DMS 273 (cell line): ENCODE measurements around the gene HNRNPAB.
"Not testable (repeated sequence)": the region's sequence is repeated elsewhere in the genome, so short reads cannot be mapped to it uniquely, and the experiment has no call there.

ENCODE experiments used
- DNase-seq: peaks from one replicate; lab custom pipeline; 2025; ENCODE audit not compliant: unreplicated experiment; lab: John Stamatoyannopoulos, UW

The HNRNPAB gene

GRCh38 chr5:178196281-178196812, 8.0 kb upstream of the HNRNPAB start:
- no peak for DNase-seq

DNA sequence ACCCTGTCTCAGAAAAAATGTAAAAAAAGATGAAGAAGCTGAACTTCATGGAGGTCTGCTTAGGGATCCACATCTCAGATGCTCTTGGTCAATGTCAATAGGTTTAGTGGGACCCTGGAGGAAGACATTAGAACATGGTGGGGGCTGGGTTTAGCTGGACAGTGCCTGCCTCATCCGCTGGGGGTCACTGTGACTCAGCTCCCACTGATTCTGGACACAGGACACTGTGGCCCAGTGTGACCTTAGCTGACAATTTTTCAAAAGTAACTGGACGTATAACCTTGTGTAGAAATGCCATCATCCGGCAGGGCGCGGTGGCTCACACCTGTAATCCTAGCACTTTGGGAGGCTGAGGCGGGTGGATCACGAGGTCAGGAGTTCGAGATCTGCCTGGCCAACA, 7.3 kb upstream of the HNRNPAB start:
- DNase-seq: no peak

- DNase-seq: not testable (repeated sequence)
These were observed 6.2 kb upstream of the HNRNPAB start for GRCh38 chr5:178198151-178198550.

DNA sequence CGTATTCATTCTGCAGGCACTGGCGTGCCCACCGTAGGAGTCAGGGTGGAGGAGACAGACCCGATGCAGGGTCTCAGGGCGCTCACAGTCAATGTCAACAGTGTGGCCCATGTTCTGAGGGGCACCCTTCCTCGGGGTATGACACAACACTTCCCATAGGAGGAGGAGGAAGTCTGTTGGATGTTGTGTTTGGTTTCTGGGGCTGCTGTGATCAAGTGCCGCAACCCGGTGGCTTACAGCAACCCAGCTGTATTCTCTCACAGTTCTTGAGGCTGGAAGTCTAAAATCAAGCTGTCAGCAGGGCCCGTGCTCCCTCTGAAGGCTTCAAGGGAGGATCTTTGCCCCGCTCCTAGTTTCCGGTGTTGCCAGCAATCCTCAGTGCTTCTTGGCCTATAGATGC, 5.6 kb upstream of the HNRNPAB start:
- no peak for DNase-seq

DNA sequence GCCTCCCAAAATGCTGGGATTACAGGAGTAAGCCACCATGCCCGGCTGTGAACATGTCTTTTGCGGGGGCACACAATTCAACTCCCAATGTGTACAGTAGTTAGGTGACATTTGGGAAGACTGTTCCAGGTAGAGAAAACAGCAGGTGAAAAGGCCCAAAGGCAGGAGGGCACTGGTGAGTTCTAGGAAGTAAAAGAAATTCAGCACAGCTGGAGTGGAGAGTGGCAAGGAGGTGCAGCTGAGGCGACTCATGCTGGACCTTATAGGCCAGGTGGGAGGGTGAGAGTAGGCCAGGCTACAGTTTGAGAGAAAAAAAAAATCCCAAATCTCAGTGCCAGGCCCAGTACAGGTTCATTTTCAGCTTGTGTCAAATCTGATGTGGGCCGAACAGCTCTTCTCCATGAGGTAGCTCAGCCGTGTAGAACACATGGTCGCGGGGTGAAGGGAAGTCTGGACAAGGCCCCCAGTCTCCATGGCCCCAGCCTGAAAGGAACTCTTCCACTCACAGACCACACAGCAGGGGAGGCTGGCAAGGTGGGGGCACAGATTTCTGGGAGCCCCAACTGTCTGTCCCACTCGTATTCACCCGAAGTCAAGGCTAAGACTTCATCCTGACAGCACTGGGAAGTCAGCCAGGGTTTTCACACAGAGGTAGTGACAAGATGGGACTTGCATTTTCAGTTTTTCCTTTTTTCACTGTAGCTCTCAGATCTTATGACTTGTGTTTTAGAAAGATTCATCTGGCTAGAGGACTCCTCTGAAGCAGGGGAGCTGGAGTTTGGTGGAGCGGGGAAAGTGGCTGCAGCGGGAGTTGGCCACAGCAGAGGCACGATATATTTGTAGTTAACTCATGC, 4.5 kb upstream of the HNRNPAB start:
- peak; percentile 56 for DNase-seq

DNA sequence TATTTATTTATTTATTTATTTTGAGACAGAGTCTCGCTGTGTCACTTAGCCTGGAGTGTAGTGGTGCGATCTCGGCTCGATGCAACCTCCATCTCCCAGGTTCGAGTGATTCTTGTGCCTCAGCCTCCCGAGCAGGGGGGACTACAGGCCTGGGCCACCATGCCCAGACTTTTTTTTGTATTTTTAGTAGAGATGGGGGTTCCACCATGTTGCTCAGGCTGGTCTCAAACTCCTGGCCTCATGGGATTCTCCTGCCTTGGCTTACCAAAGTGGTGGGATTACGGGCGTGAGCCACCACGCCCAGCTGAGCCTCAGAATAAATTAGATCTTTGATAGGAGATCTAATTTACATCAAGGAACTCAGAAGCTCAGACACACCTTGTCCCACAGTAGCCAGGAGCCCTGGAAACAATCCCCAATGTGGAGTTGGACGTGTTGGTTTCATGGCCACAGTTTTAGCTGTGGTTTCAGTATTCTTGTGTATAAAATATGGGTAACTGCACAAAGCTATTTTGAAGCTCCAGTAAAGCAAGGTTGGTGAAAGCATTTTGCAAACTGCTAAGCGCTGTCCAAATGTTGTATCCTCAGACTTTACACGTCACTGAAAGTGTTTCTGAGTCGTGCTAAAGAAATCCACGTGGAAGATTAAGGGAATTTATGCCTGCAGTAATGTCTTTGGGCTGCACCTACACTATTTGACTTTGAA, 3.0 kb upstream of the HNRNPAB start:
- DNase-seq: no peak

GRCh38 chr5:178201927-178202235, 2.5 kb upstream of the HNRNPAB start:
- no peak for DNase-seq

- no peak for DNase-seq
These were observed 1.8 kb upstream of the HNRNPAB start for GRCh38 chr5:178202541-178202940.

DNA sequence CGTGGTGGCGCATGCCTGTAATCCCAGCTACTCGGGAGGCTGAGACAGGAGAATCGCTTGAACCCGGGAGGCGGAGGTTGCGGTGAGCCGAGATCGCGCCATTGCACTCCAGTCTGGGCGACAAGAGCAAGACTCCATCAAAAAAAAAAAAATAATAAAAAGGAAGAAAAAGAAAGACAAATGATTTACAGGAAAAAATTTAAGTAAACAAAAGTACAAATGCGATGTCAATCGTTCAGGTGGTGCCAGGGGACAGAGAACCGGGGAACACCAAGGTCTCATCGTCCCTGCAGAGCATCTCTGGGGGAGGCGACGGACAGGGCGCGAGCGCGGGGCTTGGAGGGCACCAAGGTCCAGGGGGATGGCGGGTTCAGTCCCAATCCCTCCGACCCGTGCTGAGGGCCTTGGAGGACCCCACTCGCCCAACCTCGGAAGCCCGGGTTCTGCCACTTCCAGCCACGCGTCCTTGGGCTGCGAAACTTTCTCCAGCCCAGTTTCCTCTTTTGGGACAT, 607 bp upstream of the HNRNPAB start:
- DNase-seq: no peak

DNA sequence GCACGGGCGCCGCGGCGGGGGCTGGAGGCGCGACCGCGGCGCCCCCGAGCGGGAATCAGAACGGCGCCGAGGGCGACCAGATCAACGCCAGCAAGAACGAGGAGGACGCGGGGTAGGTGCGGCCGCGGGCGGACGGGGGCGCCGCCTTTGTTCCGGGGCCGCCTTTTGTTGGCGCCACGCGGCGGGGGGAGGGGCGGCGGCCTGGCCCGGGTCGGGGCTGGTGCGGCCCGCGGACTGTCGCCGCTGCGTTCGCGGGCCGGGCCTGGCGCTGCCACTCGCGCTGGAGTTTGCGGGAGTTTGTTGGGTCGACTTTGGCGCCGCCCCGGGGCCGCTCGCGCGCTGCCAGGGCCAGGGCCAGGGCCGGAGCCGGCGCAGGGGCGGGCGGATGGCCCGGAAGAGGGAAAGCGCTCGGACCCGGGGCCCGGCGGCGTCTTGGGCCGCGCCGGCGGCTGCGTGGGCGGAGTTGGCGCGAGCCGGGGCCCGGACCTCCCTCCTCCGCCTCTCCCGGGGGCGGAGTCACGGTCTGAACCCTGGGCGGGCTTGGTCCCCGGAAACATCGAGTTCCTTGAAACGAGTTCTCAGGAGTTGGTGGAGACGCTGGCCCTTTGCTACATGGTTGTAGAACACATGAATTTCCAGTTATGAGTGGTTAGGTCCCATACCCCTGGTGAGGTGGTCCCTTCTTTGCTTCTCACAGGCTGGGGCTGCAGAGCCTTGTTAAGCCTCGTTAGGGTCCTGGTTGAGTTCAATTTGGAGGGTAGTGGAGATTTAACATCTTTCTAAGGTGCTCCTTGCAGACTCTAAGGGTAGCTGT, 809 bp downstream of the HNRNPAB start:
- DNase-seq: peak; percentile 90

- no peak for DNase-seq
These were observed 1.4 kb downstream of the HNRNPAB start for GRCh38 chr5:178205749-178206047.

DNA sequence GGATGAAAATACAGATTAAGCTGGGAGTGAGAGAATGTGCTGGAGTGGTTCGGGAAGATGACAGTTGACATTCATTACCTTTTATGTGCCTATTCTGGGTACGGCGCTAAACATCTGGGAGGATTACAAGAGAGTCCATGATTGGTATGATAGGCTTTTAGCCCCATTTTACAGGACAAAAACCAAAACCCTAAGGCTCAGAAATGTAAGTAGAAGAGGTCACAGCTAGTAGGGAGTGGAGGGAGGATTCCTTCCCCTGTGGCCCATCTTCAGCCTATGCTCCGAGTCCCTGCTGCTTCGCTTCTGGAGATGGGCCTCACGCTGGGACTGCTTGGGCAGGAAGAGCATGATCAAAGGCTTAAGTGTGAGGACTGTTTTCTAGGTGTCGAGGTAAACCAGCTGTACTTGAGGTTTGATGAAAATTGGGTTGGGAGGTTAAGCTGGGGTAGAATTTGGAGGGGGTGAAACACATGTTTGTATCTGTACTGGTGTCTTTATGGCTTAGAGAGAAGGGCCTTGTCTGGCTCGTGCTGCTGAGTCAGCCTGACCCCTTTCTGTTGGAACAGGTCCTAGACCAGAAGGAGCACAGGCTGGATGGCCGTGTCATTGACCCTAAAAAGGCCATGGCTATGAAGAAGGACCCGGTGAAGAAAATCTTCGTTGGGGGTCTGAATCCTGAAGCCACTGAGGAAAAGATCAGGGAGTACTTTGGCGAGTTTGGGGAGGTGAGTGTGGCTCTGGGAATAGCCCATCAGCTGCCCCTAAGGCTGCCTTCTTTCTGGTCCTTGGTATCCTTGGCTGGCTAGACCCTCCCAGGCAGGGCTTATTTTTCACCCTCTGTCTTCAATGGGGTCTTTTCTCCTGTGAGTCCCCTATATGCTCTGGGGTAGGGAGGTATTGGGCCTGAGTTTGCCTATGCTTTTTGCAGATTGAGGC, 2.1 kb downstream of the HNRNPAB start:
- no peak for DNase-seq

DNA sequence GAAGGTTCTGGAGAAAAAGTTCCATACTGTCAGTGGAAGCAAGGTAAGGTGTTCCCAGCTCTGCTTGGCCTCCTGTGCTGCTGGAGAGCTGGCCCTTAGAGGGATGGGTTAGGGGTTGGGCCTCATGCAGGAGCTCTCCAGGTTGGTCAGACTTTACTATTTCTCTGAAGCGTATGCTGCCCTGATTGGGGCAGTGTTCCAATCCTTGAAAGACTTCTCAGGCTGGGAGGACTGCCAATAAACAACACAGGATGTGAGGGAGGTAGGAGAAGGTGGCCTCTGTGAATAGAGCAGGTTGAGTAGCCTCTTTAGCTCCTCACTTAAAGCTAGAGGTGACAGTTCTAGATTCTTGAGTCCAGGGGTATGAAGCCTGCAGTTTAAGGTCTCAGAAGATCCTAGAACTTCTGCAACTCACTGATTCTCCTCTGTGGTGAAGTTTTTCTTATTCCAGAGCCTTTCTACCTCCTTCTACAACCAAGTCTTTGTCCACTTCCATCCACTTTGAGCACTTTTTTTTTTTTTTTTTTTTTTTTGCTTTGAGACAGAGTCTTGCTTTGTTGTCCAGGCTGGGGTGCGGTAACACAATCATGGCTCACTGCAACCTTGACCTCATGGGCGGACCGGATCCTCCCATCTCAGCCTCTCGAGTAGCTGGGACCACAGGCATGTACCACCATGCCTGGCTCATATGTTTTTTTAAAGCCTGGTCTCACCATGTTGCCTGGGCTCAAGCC, 3.0 kb downstream of the HNRNPAB start:
- peak; percentile 71 for DNase-seq

DNA sequence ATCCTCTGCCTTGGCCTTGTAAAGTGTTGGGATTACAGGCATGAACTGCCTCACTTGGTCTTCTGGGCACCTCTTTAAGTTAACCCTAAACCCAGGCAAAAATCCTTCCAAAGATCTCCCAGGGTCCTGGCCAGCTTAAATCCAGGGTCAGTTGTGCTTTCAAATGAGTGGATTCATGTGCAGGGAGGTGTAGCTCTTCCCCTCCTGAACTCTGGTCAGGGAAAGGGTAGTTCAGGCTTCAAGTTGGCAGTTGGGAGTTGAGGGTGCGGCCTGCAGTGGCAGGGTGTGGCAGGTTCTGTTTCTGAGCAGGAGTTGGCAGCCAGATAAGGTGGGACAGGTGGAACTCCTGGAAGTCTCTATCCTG, 3.6 kb downstream of the HNRNPAB start:
- no peak for DNase-seq

GRCh38 chr5:178208540-178209227, 4.4 kb downstream of the HNRNPAB start:
- DNase-seq: peak; percentile 64

DNA sequence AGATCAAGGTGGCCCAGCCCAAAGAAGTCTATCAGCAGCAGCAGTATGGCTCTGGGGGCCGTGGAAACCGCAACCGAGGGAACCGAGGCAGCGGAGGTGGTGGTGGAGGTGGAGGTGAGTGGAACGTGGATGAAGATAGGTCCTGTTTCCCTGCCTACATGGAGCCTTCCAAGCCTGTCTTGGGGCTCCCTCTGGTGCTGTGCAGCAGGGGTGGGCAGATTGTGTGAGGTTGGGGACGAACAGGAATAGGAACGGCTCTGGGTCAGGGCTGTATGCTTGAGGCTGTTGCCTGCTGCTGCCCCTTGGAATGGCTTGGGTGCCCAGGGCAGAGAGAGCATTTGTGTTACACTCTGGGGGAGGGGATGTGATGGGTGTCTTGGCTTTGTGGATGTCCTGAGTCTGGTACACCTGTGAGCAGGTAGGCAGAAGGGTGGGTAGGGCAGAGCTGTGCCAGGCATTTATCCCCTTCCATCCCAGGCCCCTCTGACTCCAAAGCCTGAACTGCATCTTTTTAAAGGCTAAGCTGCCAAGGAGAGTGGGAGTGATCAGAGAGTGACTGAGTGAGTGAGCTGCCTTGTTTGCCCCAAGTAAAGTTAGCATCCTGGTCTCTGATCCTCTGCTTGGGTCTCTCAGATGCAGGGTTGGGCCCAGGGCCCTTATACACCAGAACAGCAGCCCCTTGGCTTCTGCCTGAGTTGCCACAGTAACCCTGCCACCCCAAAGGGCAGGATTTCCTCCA, 5.2 kb downstream of the HNRNPAB start:
- no peak for DNase-seq

DNA sequence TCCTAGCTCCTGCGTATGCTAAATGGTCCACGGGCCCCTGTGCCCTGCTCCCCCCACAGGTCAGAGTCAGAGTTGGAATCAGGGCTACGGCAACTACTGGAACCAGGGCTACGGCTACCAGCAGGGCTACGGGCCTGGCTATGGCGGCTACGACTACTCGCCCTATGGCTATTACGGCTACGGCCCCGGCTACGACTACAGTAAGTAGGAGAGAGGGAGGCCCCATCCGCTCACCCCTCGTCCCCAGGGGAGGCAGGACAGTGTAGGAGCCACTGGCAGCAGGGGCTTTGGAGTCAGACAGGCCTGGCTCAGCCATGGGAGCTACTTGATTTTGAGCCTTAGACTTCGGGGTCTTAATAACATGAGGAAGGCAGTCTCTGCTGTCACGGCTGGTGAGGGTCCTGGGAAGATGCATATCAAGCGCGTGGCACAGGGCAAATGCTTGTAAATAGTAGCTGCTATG, 5.8 kb downstream of the HNRNPAB start:
- no peak for DNase-seq

GRCh38 chr5:178210686-178211085, 6.4 kb downstream of the HNRNPAB start:
- no peak for DNase-seq
